Measurements from ENCODE around the gene PLCH1. TPM values are rescaled to one million over a fixed set of nuclear protein-coding genes. Genes with fewer than 3 reads are reported as not detected.

The PLCH1 gene
- polyA plus RNA-seq, 1 donor (not counting 4 experiments of a cell fraction or from before 2014, with no cell fraction given) = 0.05 TPM

DNA sequence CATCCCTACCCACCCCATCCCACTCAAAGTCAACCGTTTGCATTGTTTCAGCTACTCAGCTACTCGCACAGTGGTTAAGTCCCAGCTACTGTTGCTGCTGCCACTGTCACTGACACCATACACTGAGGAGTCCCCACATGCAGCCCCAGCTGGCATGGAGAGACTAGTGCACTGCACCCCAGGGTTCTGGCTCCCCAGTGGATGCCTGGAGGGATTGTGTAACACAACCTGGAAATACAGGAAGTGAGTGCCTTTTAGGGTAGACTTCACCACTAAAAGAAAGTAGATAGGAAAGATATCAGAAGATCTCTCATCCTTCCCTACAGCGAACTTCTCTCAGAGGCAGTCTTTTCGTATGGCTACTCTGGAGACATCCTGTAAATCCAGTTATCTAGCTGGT is 282.2 kb downstream of the PLCH1 start:
- Histone ChIP-seq H2AFZ (ENCODE audit: control insufficient read depth, low read length) (no peak overlapping the region), H3K9me3 (ENCODE audit: control insufficient read depth, low read depth, low read length) (no peaks in the 10 kb centered on the region), H3K9ac (ENCODE audit: control insufficient read depth, extremely low read depth, insufficient read depth, low read length) (no peak overlapping the region), H3K27ac (ENCODE audit: control insufficient read depth, insufficient read depth, low read length) (no peak overlapping the region), H3K4me3 (ENCODE audit: control insufficient read depth in 2 of 3, extremely low read depth in 1 of 3, insufficient read depth in 2 of 3, low read depth in 1 of 3, low read length in 3 of 3) (no peak overlapping the region), H3K9me1 (ENCODE audit: control insufficient read depth, extremely low read depth, insufficient read depth, low read length) (no peaks in the 10 kb centered on the region), H3K36me3 (ENCODE audit: control insufficient read depth in 2 of 2, extremely low read depth in 1 of 2, insufficient read depth in 2 of 2, low read length in 2 of 2) (no peaks in the 10 kb centered on the region), H3K27me3 (ENCODE audit: control insufficient read depth, extremely low read depth, insufficient read depth, low read length) (no peaks in the 10 kb centered on the region), H3K4me1 (ENCODE audit: control insufficient read depth, extremely low read depth, insufficient read depth, low read length) (no peaks in the 10 kb centered on the region), H3K4me2 (ENCODE audit: control insufficient read depth, extremely low read depth, insufficient read depth, low read depth, low read length) (no peak overlapping the region), H3K79me2 (ENCODE audit: control insufficient read depth, insufficient read depth, low read length) (no peaks in the 10 kb centered on the region), H4K20me1 (ENCODE audit: control insufficient read depth, extremely low read depth, insufficient read depth, low read length) (no peaks in the 10 kb centered on the region)
- no peak for FAIRE-seq
- dilution Hi-C loops (cut with MboI; ENCODE audit: extremely low pct_ligation_motif_present, low sequenced_read_pairs) = no loop called here
- DNase-seq (ENCODE audit: low read depth, low spot score) = no peak
- TF ChIP-seq EZH2 (IDR thresholded peaks at IDR 0.05; ENCODE audit: low read length) = no peak
- TF ChIP-seq, protein P1, sequence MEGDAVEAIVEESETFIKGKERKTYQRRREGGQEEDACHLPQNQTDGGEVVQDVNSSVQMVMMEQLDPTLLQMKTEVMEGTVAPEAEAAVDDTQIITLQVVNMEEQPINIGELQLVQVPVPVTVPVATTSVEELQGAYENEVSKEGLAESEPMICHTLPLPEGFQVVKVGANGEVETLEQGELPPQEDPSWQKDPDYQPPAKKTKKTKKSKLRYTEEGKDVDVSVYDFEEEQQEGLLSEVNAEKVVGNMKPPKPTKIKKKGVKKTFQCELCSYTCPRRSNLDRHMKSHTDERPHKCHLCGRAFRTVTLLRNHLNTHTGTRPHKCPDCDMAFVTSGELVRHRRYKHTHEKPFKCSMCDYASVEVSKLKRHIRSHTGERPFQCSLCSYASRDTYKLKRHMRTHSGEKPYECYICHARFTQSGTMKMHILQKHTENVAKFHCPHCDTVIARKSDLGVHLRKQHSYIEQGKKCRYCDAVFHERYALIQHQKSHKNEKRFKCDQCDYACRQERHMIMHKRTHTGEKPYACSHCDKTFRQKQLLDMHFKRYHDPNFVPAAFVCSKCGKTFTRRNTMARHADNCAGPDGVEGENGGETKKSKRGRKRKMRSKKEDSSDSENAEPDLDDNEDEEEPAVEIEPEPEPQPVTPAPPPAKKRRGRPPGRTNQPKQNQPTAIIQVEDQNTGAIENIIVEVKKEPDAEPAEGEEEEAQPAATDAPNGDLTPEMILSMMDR (optimal IDR thresholded peaks at IDR 0.05 in 1 of 3, IDR thresholded peaks at IDR 0.05 in 1 of 3, conservative IDR thresholded peaks at IDR 0.05 in 1 of 3; ENCODE audit: extremely low read depth in 1 of 3, insufficient read depth in 2 of 3, low read length in 3 of 3) = no peak

DNA sequence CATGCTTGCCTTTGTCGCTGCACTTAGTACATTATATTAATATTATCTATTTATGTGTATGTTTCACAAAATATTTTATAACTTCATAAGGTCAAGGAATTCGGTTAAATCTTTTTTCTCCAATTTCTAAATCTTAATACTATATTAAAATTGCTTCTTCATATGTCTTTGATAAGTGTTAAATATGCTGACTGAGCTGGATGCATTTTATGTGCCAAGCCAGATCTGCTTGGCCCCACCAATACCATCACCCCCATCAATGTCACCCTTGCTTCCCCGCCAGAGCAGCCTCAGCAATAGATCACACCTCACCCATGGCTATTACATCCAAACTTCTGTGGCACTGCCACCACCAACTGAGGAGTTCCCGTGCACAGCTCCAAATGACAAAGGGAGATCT is 287.3 kb downstream of the PLCH1 start:
- no peak overlapping the region for H3K27ac ChIP-seq (ENCODE audit: control insufficient read depth, insufficient read depth, low read length)
- H3K9me1 ChIP-seq (ENCODE audit: control insufficient read depth, extremely low read depth, insufficient read depth, low read length) = no peaks in the 10 kb centered on the region
- no peaks in the 10 kb centered on the region for H3K9me3 ChIP-seq (ENCODE audit: control insufficient read depth, low read depth, low read length)
- no peak for TF ChIP-seq EZH2 (IDR thresholded peaks at IDR 0.05; ENCODE audit: low read length)
- TF ChIP-seq, protein P1 (optimal IDR thresholded peaks at IDR 0.05 in 1 of 3, IDR thresholded peaks at IDR 0.05 in 1 of 3, conservative IDR thresholded peaks at IDR 0.05 in 1 of 3; ENCODE audit: extremely low read depth in 1 of 3, insufficient read depth in 2 of 3, low read length in 3 of 3) = no peak
- H3K79me2 ChIP-seq (ENCODE audit: control insufficient read depth, insufficient read depth, low read length) = no peaks in the 10 kb centered on the region
- H3K4me2 ChIP-seq (ENCODE audit: control insufficient read depth, extremely low read depth, insufficient read depth, low read depth, low read length) = no peak overlapping the region
- no peak overlapping the region for H3K4me3 ChIP-seq (ENCODE audit: control insufficient read depth in 2 of 3, extremely low read depth in 1 of 3, insufficient read depth in 2 of 3, low read depth in 1 of 3, low read length in 3 of 3)
- H2AFZ ChIP-seq (ENCODE audit: control insufficient read depth, low read length) = no peak overlapping the region
- FAIRE-seq (no peak), DNase-seq (ENCODE audit: low read depth, low spot score) (no peak)
- dilution Hi-C loops (cut with MboI; ENCODE audit: extremely low pct_ligation_motif_present, low sequenced_read_pairs) = no loop called here
- no peak overlapping the region for H3K9ac ChIP-seq (ENCODE audit: control insufficient read depth, extremely low read depth, insufficient read depth, low read length)
- H4K20me1 ChIP-seq (ENCODE audit: control insufficient read depth, extremely low read depth, insufficient read depth, low read length) = no peaks in the 10 kb centered on the region
- no peaks in the 10 kb centered on the region for H3K36me3 ChIP-seq (ENCODE audit: control insufficient read depth in 2 of 2, extremely low read depth in 1 of 2, insufficient read depth in 2 of 2, low read length in 2 of 2)
- H3K27me3 ChIP-seq (ENCODE audit: control insufficient read depth, extremely low read depth, insufficient read depth, low read length) = no peaks in the 10 kb centered on the region
- H3K4me1 ChIP-seq (ENCODE audit: control insufficient read depth, extremely low read depth, insufficient read depth, low read length) = no peaks in the 10 kb centered on the region
